Measurements from ENCODE around the gene TEAD1.

Gene TEAD1

DNA sequence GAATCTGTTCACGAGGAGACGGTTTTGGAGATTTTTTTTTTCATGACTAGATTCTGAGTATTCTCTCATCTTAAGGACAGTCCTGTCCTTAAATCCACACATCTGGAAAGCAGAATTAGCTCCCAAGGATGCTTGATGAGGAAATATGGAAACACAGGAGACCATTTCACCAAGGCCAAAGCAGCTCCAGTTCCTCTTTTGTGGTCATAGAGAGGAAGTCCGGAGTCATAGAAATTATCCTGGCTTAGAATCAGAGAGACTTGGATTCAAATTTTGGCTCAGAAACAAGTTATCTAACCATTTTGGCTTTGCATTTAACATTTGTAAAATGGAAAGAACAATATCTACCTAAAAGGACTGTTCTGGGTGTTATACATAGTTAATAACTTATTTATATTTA is 7.3 kb upstream of the TEAD1 start:
- no peak for DNase-seq (ENCODE audit: low spot score)

DNA sequence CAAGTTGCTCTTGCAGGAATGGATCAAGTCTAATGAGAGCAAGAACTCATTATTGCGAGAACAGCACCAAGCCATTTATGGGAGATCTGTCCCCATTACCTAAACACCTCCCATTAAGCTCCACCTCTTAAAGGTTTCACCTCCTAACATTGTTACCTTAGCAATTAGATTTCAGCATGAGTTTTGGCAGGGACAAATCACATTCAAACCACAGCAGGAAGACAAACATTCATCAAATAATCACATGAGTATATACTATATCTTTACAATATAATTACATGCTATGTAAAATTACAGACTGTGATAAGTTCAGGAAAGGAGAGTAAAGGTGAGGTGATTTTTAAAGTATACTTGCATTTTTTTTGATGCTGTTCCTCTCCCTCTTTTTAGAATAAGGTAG is 6.6 kb upstream of the TEAD1 start:
- DNase-seq (ENCODE audit: low spot score): no peak

DNA sequence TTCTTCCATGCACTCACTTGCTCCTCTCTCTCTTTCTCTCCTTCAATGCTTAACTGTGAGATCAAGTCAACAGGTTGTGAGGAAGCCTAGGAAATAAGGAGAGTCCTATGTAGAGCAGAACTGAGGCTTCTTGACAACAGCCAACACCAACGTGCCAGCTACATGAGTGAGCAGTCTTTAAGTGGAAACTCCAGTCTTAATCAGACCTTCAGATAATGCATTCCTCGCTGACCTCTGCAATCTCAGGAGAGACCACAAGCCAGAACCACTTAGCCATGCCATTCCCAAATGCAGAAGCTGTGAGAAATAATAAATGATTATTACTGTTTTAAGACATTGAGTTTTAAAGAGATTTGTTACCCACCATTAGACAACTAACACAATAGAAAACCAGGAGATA is 6.1 kb upstream of the TEAD1 start:
- no peak for DNase-seq (ENCODE audit: low spot score)

DNA sequence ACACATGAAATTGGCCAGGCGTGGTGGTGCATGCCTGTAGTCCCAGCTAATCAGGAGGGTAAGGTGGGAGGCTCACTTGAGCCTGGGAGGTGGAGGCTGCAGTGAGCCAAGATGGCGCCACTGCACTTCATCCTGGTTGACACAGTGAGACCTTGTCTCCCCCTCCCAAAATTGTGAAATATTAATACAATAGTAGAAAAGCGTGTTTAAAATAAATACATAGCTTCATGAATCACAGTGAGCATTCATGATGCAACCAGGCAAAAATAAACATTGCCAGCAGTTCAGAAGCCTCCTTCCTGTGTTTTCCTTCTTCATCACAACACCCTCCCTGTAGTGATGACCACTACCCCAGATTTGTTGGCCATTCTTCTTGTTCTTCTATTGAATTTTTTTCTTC is 4.3 kb upstream of the TEAD1 start:
- no peak for DNase-seq (ENCODE audit: low spot score)

DNA sequence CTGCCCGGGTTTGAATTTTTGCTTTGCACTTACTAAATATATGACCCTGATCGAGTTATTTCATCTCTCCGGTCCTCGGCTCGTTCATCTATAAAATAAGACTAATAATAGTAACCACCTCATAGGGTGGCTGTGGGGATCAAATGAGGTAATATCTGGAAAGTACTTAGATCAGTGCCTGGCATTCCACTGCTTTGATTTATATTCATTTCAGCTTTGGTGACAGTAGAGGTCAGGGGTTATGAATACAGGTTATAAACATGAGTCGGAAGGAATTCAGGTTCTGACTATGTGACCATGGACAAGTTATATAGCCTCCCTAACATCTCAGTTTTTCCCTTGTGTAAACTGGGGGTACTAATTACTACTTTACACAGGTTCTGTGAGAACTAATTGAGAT is 2.9 kb upstream of the TEAD1 start:
- DNase-seq (ENCODE audit: low spot score): no peak

DNA sequence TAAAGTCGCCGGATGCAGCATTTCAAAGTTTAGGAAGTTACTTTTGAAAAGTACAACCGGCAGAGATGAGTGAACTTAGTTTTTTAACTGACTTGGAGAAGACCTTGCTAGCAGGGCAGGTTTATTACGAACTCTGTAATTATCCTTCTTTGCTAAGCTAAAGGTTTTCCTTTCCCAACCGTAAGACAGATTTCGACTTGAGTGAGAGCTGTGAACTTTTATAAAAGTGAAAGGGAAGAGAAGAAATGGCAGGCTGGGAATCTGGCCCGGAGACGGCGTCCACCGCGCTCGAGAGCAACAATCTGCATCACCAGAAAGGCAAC is 659 bp upstream of the TEAD1 start:
- DNase-seq (ENCODE audit: low spot score): no peak

DNA sequence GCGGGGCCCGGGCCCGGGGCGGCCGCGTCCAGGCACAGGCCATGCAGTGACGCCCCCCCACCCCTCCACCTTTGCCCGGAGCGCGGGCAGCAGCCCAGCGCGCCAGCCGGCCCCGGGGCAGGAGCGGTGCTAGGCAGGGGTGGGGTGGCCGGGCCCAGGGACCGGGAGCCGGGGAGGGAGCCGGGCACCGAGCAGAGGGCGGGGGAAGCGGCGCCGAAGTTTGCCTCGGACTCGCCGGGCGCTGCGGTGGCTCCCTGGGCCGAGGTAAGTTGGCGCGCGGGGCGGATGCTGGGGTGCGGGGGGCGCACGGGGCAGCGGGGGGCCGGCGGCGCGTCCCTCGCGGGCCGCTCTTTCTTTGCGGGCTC is 332 bp downstream of the TEAD1 start:
- DNase-seq (ENCODE audit: low spot score): no peak

DNA sequence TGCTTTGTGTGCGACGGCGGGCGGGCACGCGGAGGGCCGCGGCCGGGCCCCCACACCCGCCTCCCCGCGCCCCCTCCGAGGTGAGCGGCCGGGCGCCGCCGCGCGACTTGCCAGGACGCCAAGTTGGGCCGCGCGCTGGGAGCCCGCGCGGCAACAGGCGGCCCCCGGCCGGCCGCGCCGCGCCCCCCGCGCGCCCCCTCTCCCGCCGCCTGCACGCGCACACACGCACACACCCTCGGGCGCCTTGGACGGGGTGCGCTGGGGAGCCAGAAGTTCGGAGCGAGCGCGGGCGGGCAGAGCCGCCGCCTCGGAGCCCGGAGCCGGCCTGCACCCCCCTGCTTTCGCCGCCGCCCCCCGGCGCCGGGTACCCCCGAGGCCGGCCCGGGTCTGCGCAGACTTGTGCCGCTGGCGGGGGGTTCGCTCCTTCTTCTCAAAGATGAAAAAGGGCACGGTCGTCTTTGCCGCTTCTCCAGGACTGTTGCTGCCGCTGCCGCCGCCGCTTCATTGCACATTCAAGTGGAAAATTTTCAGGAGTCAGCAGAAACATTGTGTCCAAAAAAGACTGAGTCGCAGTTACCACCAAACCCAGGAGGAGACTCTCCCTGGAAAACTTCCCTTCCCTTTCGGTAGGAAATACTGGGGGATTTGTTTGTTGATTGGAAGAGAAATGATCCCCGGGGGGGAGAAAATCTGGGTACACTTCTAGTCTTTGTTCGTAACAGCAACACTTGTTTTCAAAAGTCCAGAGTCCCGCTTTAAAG is 895 bp downstream of the TEAD1 start:
- peak; percentile 54 for DNase-seq (ENCODE audit: low spot score)

DNA sequence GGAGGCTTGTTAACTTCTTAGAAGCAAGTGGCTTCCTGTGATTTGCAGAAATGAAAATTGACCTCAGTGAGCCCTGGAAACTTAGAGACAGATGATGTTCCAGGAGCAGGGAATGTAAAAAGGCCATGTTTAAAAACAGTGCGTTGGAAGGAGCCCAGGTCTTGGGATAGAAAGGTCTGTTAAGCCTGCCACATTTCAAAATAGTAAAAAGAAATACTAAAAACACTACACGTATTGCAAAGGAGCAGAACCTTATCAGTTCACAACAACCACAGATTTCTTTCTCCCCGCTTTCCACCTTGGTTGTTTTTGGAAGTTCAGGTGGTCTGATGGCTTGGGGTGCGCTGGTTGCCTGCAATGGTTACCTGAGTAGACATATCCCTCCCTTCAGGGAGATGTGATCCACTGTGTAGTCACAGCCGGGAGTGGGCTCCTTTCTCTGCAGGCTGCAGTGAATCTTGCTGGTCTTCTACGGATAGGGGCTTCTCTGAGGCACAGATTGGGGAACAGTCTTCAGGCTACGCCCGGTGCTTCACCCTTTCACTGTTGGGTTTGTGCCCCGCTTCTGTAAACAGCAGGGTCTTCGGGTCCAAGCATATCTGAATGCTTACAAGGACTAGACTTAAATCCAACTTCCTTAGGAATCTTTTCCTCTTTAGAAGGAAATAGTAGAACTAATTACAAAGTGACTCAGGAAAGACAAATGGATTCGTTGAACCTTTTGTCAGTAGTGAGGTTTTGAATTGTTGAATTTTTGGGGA is 1.9 kb downstream of the TEAD1 start:
- no peak for DNase-seq (ENCODE audit: low spot score)

DNA sequence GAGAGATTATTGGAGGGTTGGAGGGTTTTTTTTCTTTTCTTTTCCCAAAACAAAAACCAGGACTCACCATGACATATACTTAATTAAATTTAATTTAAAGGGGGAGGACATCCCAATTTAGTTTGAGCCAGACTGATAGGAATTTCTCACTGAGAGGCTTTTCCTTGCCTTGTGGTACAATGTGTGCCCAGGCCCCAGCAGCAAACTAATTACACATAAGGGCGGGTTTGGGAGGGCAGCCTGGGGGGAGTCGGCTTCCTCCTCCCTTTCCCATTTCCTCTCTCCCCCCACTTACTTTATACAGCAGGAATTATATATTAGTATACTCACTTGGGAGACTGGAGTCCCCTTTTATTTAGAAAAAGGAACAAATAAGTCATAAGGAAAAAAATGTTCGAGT is 2.9 kb downstream of the TEAD1 start:
- no peak for DNase-seq (ENCODE audit: low spot score)

DNA sequence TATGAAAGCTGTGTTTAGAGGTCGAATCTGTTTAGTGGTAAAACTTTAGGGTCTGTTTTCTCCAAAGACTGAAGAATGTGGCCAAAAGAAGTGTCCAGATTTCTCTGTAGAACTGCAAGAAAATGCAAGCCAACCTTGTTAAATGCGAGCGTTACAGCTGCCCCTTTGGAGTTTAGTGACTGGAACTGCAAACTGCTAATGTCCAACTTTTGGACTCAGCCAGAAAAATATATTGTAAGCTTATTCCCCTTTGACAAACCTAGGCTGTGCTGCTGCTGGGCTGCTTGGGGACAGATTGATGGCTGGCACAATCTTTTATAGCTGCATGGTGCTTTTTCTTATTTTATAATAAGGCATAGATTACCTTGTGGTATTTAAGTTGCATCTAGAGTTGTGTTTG is 3.9 kb downstream of the TEAD1 start:
- no peak for DNase-seq (ENCODE audit: low spot score)

DNA sequence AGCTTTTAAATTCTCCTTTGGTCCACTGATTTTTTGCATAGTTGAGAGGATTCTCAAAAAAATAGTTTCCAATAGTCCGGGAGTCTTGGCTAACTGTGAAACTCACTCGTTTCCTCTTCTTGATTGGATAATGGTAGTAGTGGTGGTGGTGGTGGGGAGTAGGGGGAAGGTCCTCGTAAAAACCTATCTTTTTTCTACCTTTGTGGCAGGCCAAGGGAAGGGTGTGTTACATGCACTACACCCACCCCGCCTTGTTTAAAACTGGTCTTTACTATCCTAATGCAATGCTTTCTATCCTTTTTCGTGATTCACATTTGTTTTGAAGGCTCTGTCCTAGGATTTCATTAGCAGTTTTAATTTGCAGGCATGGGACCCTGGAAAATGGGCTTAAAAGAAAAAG is 4.8 kb downstream of the TEAD1 start:
- DNase-seq (ENCODE audit: low spot score): no peak

DNA sequence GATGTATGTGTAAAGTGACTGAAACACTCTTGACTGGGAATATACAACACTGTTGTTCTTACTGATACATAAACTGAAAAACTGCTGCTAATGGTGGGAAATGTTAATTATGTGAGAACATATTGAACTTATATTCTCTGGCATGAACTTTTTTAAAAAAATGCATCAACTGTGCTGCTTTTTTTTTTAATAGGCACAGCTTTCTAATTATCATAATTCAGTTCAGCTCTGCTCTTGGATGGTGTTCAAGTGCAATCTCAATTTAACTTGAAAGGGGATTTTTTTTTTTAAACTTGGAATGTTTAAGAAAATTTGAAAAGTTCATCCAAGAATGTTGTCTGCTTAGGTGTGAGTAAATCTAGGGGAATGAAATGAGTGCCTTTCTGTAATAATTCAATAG is 5.2 kb downstream of the TEAD1 start:
- no peak for DNase-seq (ENCODE audit: low spot score)

DNA sequence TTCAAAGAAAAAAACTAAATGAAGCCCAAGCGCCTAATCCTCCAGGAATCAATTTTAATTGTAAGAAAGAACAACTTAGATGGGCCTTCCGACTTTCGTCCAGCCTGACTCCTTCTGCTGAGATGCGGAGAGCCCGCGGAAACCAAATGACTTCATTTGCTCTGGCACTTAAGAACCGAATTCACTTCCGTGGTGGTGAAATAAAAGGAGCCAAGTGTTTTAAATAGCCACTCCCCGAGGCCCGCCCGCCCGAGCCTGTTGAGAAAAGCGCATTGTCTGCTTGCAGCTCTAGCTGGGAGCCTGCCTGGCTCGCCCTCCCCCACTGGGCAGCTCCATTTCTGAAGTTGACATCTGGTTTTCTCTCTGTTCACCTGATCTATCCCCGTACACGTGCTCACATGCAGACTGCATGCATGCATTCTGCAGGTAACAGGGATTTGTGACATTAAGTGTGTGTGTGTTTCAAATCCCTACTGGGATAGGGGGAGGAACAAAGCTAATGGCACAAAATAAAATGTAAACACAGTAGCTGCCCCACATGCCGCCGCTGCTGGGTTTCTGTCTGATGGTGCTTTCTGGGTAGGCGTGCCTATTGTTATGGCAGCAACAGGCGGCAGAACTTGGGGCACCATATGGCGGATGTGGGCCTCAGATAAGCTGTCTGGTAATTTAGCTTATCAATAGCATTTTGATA is 6.2 kb downstream of the TEAD1 start:
- peak; percentile 77 for DNase-seq (ENCODE audit: low spot score)

DNA sequence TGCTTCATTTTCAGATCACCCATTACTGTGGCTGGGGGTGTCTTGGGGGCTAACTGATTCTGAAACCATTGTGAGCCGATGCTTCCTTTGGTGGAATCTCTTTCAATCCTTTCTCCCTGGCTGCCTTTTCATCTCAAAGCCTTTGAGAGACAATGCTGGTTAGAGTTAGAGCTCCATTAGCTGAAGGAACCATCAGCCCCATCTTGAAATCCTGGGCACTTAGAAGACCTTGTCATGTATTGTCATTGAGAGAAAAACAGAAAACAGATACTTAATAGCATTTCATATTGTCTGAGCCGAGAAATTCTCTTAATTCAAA is 6.7 kb downstream of the TEAD1 start:
- DNase-seq (ENCODE audit: low spot score): no peak

DNA sequence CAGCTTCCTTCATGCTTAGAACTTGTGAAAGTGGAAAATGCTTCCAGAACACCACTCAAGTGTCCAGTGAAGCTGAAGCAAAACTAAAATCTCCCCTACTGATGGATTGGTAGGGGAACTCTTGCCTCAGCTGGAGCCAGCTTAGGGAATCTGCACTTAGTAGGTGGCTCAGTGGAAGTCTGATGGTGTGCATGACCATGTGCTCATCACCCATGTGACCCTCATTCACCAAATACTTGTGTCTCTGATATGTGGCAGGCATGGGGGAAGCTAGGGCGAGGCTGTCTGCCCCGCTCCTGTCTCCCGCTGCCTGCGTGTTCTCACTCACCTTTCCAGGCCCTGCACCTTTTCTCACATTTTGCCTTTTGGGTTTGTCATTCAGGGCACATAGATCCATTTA is 7.2 kb downstream of the TEAD1 start:
- DNase-seq (ENCODE audit: low spot score): no peak

DNA sequence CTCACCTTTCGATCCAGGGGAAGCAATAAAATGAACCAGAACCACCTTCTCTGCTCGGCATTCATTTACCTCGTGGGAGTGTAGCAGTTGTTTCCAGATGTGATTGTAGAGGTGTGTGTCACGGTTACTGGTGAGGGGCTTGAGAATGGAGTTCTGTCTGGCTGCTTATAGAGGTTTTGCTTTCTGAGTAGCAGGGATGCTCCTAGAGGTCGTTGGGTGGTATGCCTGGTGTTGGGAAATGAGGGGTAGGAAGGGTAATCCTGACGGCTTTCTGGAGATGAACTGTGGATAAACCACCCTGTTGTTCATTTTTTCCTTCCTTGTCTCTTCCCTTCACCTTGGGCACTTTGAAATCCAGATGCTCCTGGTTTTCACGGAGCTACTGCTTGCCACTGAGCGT is 8.1 kb downstream of the TEAD1 start:
- DNase-seq (ENCODE audit: low spot score): no peak

DNA sequence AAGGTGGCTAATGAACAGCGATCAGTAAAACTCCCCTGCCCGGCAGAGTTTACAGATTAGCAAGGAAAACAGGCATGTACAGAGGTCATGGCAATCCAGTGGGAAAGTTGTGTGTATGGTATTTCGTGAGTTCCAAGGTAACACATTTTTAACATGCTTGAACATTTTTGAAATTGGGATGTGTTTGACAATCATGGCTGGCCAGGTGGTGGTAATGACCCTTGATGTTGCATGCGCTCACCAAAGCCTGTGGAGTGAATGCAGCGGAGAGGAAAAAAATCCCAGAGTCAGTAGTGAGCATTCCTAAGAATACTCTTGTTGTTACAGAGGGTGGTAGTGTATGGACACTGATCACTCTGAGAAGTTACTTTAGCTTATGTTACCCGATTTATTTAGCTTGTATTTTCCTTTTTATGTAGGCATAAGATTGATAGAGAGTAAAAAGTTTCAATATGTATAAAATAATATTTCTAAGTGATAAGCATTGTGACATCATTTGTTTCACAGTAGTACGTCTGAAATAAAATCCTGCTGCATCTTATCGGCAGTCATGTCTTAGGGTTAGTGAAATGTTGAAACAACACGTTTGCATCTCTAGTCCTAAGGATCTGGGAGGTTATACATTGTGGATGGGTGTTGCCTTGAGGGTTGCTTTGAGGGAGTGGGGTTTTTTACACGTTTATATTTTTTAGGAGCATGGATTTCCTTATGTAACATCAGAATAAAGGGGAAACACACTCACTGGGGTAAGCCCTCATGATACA is 8.7 kb downstream of the TEAD1 start:
- DNase-seq (ENCODE audit: low spot score): no peak

DNA sequence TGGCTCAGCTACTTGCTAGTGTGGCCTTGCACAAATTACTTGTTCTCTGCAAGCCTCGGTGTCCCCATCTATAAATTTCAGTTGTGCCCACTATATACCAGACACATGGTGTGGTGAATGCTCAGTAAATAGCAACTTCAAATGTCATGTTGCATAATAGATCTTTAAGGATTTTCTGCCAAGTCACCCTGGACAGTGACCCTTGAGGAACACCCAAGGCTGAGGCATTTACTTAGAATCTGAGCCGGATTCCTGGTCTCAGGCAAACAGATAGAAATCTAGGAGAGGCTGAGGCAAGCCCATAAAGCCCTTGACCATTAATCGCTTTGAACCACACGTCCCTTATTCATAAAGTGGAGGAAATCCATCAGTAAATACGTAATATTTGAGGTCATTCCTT is 9.7 kb downstream of the TEAD1 start:
- DNase-seq (ENCODE audit: low spot score): no peak

DNA sequence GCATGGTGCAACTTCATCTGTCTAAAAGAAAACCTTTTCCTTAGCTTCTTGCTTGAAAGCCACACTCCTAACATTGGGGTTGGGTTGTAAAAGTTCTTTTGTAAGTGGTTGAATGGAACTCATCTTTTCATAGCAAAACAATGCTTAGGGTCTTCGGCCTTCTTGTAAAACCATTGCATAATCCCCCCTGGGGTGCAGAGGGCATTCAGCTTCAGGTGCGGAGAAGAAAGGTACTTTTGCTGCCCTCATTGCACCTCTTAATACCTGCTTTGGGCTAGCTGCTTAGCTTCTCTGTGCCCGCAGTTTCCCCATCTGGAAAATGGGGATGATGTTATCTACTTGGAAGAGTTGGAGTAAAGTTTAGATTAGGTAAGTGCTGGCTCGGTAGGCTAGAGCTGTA is 10.1 kb downstream of the TEAD1 start:
- DNase-seq (ENCODE audit: low spot score): no peak

DNA sequence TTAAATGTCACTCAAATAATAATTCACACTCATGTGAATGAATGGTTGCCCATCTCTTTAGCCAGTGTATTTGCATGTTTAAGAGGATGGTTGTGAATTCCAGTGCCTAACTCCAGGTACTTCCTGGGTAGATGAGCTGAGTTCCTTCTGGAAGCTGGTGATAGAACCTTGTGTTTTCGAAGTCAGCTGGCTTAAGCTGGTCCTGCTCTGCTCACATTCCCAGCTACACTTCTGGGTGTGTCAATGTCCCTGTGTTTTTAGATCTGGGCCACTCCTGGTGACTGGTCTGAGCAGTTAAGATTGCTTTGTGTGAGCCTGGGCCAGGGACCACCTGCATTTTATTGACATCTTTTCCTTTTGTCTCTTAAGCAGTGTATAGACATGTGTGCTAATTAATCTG is 10.6 kb downstream of the TEAD1 start:
- no peak for DNase-seq (ENCODE audit: low spot score)

DNA sequence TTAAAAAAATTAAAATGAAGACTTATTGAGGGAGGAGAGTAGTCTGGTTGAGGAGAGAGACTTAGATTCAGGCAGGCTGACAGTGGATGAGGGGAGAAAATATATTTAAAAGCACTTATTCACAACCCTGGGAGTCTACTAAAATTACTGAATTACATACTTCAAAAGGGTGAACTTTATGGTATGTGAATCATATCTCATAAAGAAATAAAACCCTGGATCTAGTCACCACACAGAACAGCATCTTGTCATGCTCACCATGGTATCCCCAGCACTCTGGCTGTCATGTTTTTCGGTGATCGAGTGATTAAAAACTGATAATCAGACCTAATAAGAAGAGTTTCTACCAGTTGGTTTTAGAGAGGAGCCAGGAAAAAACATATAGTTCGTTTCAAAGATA is 11.0 kb downstream of the TEAD1 start:
- DNase-seq (ENCODE audit: low spot score): no peak

All from AG20443 (cell line).